LNCAP (cell line): ENCODE data around the gene RPA3.

Experiments
- CTCF ChIP-seq: fragments of 450-650 bp; IDR thresholded peaks from 2 replicates; pipeline ENCODE4 v1.5.1; 2017; ENCODE audit warnings: mild to moderate bottlenecking

The RPA3 gene

DNA sequence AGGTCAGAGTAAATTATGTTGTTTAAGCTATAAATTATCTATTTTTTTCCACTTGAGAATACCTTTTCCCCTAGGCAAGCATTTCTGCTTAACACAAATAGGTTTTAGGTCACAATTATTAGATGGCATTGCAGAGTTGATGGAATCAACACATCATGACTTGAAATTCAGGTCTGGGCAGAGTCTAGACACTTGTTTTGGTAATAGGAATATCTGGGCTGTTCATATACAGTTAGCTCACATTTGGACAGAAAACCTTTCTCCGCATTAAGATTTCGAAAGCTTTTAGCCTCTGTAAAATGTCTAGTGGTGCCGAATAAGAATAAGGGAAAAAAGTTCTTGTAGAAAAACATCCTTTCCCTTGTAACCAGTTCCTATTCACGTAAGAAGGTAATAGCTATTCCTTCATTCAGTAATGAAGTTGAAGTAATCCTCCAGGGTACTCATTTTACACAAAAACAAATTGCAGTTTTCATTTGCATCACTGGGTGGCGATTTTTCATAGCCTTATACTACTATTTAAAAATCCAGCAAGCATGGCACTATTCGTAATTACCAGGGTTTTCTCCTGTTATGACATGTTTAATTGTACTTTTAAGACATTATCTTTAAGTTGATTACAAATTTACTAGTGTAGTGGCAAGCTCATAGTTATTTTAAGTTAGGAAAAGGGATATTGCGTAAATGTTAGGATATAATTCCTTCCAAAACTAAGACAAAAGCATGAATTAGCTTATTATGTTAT lies 37.0 kb downstream of the RPA3 start:
- TF ChIP-seq CTCF, result peak; percentile 74

- TF ChIP-seq CTCF, result no peak
Measured at GRCh38 chr7:7675686-7676085, 42.7 kb downstream of the RPA3 start.

DNA sequence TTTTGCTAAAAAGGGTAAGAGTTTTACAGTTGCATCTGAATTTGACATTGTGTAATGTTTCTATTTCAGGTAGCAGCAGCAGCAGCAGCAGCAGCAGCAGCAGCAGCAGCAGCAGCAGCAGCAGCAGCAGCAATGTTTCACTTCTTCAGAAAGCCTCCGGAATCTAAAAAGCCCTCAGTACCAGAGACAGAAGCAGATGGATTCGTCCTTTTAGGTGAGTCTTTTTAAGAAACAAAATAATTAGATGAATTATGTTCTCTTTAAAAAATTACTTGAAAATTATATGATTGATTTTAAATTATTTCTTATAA lies 45.2 kb downstream of the RPA3 start:
- no peak for TF ChIP-seq CTCF

- no peak for TF ChIP-seq CTCF
Measured at GRCh38 chr7:7672545-7673239, 45.7 kb downstream of the RPA3 start.

GRCh38 chr7:7671361-7671760 lies 47.0 kb downstream of the RPA3 start:
- no peak for TF ChIP-seq CTCF

DNA sequence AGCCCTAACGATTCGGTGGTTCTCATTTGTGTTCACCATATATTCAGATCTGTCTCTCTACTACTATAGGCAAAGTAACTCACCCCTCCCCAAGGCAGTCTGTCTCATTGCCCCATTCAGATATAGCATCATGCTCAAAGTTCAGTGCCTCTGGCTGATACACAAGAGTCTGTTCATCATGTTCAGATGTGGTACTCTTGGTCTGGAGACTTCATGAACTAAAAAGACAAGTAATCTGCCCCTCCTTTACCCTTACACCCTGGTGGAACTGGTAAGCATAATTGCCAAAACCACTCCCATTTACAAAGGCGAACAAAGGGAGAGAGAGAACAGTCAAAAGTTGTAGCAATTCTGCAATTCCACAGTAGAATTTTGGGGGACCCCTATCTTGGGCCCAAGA lies 47.9 kb downstream of the RPA3 start:
- TF ChIP-seq CTCF, result no peak

GRCh38 chr7:7668706-7669105 lies 49.7 kb downstream of the RPA3 start:
- TF ChIP-seq CTCF, result no peak
